ENCODE results near the gene C11orf65.
A peak's percentile ranks its signal among the peaks of the same experiment; 100 is the strongest.

The C11orf65 gene

GRCh38 chr11:108467091-108467823, at the start of gene C11orf65:
TSS of gene C11orf65 (minus strand) at chr11:108467529. CDS start at chr11:108461559, 5,970 bp downstream.
- peak; percentile 98 for DNase-seq

- no peak for DNase-seq
Measured at GRCh38 chr11:108516125-108516524, 48.8 kb upstream of the C11orf65 start.

- DNase-seq, result no peak
Measured at GRCh38 chr11:108512708-108513107, 45.4 kb upstream of the C11orf65 start.

GRCh38 chr11:108511851-108512474, 44.6 kb upstream of the C11orf65 start:
- no peak for DNase-seq

GRCh38 chr11:108508653-108509593, 41.6 kb upstream of the C11orf65 start:
- no peak for DNase-seq

- DNase-seq, result no peak
Measured at GRCh38 chr11:108501396-108501795, 34.1 kb upstream of the C11orf65 start.

- DNase-seq, result no peak
Measured at GRCh38 chr11:108500721-108501120, 33.4 kb upstream of the C11orf65 start.

GRCh38 chr11:108500169-108500568, 32.8 kb upstream of the C11orf65 start:
- DNase-seq, result no peak

- DNase-seq, result peak; percentile 19
Measured at GRCh38 chr11:108498816-108499408, 31.6 kb upstream of the C11orf65 start.

- DNase-seq, result peak; percentile 87
Measured at GRCh38 chr11:108498046-108498815, 30.9 kb upstream of the C11orf65 start, which contains the start of gene POGLUT3. TSS of gene POGLUT3 (minus strand) at chr11:108498384. CDS start at chr11:108498366, 18 bp downstream.

GRCh38 chr11:108497317-108498045, 30.2 kb upstream of the C11orf65 start:
- DNase-seq, result peak; percentile 93

- DNase-seq, result no peak
Measured at GRCh38 chr11:108496643-108497256, 29.4 kb upstream of the C11orf65 start.

GRCh38 chr11:108495326-108495725, 28.0 kb upstream of the C11orf65 start:
- DNase-seq, result no peak

GRCh38 chr11:108494182-108494581, 26.9 kb upstream of the C11orf65 start:
- DNase-seq, result no peak

GRCh38 chr11:108491936-108492335, 24.6 kb upstream of the C11orf65 start:
- no peak for DNase-seq

- no peak for DNase-seq
Measured at GRCh38 chr11:108486828-108487227, 19.5 kb upstream of the C11orf65 start.

- DNase-seq, result no peak
Measured at GRCh38 chr11:108486331-108486730, 19.0 kb upstream of the C11orf65 start.

GRCh38 chr11:108483163-108483562, 15.8 kb upstream of the C11orf65 start:
- DNase-seq, result no peak

GRCh38 chr11:108474664-108475463, 7.5 kb upstream of the C11orf65 start:
- DNase-seq, result no peak

GRCh38 chr11:108472681-108473080, 5.4 kb upstream of the C11orf65 start:
- no peak for DNase-seq

All from right hindlimb (tissue), 1 donor.